GM12891 (cell line): ENCODE results near the gene RBBP7.

Experiments used
- POLR2A ChIP-seq: IDR thresholded peaks from 2 replicates; pipeline ENCODE4 v1.6.1; 2011; ENCODE audit warnings: low read depth, low read length, control low read depth
- POLR2AphosphoS5 ChIP-seq: IDR thresholded peaks from 2 replicates; pipeline ENCODE4 v1.6.1; 2011; ENCODE audit warnings: low read depth, low read length, control low read depth
- SPI1 ChIP-seq: IDR thresholded peaks from 2 replicates; pipeline ENCODE4 v1.6.1; 2011; ENCODE audit warnings: low read depth, low read length, control low read depth

DNA sequence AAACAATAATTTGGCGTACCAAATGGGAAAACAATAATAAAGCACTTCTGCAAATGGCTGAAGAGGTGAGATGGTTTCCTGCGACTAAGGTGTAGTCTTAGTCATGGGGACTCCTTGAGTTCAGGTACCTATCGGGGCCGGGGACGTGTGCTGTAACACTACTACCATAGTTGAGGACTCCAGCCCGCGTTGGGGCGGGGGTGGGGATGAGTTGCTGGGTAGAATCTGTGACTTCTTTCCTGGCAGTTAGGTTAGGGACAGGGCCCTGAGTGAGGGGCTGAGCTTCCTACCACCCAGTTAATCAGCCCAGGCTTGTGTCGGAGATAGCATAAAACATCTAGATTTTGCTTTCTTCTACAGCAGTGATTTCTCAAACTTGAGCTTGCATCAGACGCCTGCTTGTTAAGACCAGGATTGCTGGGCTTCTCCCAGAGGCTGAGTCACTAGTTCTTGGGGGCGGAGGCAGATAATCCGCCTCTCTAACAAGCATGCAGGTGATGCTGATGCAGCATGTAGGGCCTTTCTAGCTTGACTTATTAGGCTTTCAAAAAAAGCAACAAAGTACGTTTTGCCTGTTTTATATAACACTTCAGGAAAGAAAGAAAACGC, 30.2 kb downstream of the RBBP7 start:
- TF ChIP-seq POLR2A (no peak), POLR2AphosphoS5 (no peak), SPI1 (no peak)
